WERI-Rb-1 (cell line): ENCODE results near the gene ANAPC15.

ENCODE experiments used
- DNase-seq: peaks from one replicate; pipeline ENCODE4 v3.0.0-alpha.2; 2020
- H3K27ac ChIP-seq: fragments of 250-450 bp; sonication (Bioruptor Pico); 2 replicates; pipeline ENCODE4 v1.5.1; 2020; ENCODE audit warnings: mild to moderate bottlenecking, moderate library complexity
- H3K27me3 ChIP-seq: fragments of 250-450 bp; sonication (Bioruptor Pico); 2 replicates; pipeline ENCODE4 v1.5.1; 2021; ENCODE audit warnings: mild to moderate bottlenecking, low read depth, moderate library complexity; ENCODE audit not compliant: insufficient read depth, severe bottlenecking
- H3K36me3 ChIP-seq: fragments of 250-450 bp; sonication (Bioruptor Pico); 2 replicates; pipeline ENCODE4 v1.5.1; 2020; ENCODE audit warnings: mild to moderate bottlenecking, moderate library complexity
- H3K4me3 ChIP-seq: 2 replicates; pipeline ENCODE4 v1.5.1; 2011; ENCODE audit warnings: low read depth, mild to moderate bottlenecking, control low read depth, low read length
- H3K9me3 ChIP-seq: fragments of 250-450 bp; sonication (Bioruptor Pico); 2 replicates; pipeline ENCODE4 v1.5.1; 2021; ENCODE audit warnings: mild to moderate bottlenecking, moderate library complexity; ENCODE audit not compliant: severe bottlenecking
- TF ChIP-seq, protein P1 (sequence below): IDR thresholded peaks from 2 replicates; pipeline ENCODE4 v1.5.1; 2011; ENCODE audit warnings: low read depth, mild to moderate bottlenecking, control low read depth, inconsistent platforms, low read length

Gene ANAPC15

DNA sequence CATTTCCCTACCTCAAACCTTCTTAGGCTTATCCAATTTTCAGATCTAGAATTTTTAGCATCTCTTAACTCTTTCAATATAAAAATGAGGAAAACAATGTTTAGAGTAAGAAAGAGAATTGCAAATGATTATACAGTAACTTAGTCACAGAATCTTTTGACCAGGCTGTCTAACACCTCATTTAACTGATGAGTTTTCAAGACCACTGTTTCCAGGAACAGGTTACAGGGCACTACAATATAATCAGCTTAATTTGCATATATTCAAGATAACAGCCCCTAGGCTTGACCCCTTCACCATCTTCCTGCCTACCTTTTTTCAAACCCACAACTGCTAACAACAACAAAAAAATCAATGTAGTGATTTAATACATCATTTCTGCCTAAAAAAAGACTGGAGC, 44.8 kb downstream of the ANAPC15 start:
- no peaks in the 10 kb centered on the region for H3K9me3 ChIP-seq
- H3K27ac ChIP-seq: no peak overlapping the region
- peaks cover 69% of the 10 kb centered on the region for H3K36me3 ChIP-seq
- TF ChIP-seq, protein P1, sequence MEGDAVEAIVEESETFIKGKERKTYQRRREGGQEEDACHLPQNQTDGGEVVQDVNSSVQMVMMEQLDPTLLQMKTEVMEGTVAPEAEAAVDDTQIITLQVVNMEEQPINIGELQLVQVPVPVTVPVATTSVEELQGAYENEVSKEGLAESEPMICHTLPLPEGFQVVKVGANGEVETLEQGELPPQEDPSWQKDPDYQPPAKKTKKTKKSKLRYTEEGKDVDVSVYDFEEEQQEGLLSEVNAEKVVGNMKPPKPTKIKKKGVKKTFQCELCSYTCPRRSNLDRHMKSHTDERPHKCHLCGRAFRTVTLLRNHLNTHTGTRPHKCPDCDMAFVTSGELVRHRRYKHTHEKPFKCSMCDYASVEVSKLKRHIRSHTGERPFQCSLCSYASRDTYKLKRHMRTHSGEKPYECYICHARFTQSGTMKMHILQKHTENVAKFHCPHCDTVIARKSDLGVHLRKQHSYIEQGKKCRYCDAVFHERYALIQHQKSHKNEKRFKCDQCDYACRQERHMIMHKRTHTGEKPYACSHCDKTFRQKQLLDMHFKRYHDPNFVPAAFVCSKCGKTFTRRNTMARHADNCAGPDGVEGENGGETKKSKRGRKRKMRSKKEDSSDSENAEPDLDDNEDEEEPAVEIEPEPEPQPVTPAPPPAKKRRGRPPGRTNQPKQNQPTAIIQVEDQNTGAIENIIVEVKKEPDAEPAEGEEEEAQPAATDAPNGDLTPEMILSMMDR: no peak
- no peak overlapping the region for H3K4me3 ChIP-seq
- no peak for DNase-seq
- no peaks in the 10 kb centered on the region for H3K27me3 ChIP-seq

DNA sequence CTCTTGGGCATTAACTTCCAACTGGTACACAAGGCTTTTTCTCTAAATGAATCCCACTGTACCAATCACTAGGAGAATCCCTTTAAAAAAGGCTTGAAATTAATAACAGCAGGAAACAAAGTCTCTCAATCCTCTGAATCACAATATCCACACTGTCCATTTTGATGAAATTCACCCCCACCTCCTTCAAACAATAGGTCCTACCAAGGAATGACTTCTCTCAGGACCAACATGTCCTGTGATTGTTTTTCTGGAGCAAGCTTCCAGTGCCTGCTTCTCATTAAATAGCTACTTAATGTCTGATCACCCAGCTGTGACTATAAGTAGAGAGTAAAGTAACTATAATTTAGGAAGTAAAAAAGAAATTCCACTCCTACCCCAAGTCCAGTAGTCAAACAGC, 45.2 kb downstream of the ANAPC15 start:
- Histone ChIP-seq H3K27ac (no peak overlapping the region), H3K36me3 (peaks cover 70% of the 10 kb centered on the region), H3K27me3 (no peaks in the 10 kb centered on the region), H3K9me3 (no peaks in the 10 kb centered on the region), H3K4me3 (no peak overlapping the region)
- no peak for DNase-seq
- TF ChIP-seq, protein P1: no peak

DNA sequence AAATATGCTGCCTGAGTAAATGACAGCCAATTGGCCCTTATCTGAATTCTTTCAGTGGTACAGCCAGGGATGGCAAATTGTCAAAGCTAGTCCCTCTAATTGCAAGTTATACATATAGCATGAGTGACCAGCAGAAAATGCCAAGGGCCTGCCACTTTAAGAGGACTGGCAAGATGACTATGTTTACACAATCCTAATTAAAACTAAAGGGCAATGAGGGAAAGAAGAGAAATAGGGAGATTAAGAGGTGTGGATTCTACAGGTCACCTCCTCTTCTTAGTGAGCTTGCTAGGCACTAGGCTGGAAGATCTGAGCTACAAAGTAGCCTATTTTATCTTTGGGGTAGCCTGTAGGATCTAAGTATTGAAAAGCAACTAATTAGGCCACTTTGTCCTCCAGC, 45.6 kb downstream of the ANAPC15 start:
- no peak for DNase-seq
- TF ChIP-seq, protein P1: no peak
- H3K4me3 ChIP-seq: no peak overlapping the region
- peaks cover 70% of the 10 kb centered on the region for H3K36me3 ChIP-seq
- H3K9me3 ChIP-seq: no peaks in the 10 kb centered on the region
- H3K27ac ChIP-seq: no peak overlapping the region
- H3K27me3 ChIP-seq: no peaks in the 10 kb centered on the region

DNA sequence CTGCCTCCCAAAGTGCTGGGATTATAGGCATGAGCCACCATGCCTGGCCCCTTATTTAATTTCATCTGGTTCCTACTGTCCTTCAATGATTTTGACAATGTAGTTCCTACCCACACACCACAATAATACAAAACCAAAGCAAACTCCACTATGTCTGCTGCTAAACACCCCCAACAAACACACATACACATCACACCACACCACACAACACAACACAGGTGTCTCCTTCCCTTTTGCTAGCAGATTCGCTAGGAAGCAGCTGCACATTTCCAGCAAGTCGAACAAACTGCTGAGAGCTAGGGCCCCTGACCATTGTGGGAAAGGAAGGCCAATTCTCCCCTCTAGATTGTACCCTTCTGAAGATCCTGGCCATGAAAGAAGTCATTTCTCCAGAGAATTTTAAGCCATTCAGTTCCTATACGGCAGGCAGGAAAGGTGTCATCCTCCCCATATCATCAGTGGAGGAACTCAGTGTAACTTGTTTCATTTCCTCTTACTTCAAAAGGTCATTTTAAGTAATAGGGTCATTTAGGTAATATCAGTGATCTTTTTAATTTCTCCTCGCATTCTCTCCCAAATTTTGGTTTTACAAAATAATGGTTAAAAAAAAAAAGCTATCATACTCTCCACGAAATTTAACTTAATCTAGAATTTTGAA, 50.6 kb downstream of the ANAPC15 start:
- DNase-seq: no peak
- H3K36me3 ChIP-seq: peaks cover 66% of the 10 kb centered on the region
- TF ChIP-seq, protein P1: no peak
- no peak overlapping the region for H3K4me3 ChIP-seq
- no peak overlapping the region for H3K27ac ChIP-seq
- no peaks in the 10 kb centered on the region for H3K27me3 ChIP-seq
- H3K9me3 ChIP-seq: no peaks in the 10 kb centered on the region
